ENCODE measurements around the gene LY6G5C.

- TF ChIP-seq CTCF (IDR thresholded peaks at IDR 0.05) = no peak
- TF ChIP-seq POLR2A (IDR thresholded peaks at IDR 0.05) = no peak
Measured at GRCh38 chr6:31690231-31691077, 9.6 kb upstream of the LY6G5C start.

All from thyroid gland (tissue), 4 donors.